GM12892 (cell line): Measurements from ENCODE around the gene TARBP2.

Experiments used
- POLR2A ChIP-seq: IDR thresholded peaks from 2 replicates; pipeline ENCODE4 v1.6.1; 2011; ENCODE audit warnings: low read depth, low read length, control low read depth
- POLR2AphosphoS5 ChIP-seq: IDR thresholded peaks from 2 replicates; pipeline ENCODE4 v1.6.1; 2011; ENCODE audit warnings: low read depth, low read length, control low read depth
- TAF1 ChIP-seq: IDR thresholded peaks from 2 replicates; pipeline ENCODE4 v1.6.1; 2011; ENCODE audit warnings: low read depth, mild to moderate bottlenecking, control low read depth, low read length, borderline replicate concordance

DNA sequence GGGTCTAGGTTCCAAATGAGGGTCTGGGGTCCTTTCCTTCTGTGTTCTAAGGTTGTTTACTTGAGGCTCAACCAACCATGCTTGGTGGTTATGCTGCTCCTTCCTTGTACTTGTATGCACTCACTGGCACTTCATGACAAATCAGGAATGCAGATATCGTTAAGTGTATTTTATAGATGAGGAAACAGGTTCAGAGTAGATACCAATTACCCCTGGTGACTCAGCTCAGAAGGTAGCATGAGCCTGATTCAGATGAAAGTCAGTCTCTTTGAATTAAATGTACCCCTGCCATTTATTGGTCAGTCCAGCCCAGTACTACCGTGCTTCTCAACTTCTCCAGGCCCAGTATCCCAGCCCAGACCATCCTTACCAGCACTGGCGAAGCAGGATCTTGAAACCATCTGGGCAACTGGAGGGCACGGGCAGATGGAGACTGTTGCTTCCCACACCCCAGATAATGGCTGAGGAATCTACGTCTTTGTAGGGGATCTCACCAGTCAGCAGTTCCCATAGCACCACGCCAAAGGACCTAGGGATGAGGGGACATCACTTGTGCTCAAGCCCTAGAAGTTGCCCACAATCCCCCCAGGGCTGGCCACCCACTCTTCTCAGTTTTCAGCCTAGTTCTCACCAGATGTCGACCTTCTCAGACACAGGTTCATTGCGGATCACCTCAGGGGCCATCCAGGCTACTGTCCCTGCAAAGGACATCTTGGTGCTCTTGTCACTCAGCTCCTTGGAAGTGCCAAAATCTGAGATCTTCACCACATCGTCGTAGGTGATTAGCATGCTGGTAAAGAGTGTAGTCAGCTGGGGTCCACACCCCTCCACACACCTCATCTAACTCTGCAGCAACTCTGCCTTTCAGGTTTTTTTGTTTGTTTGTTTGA, 16.2 kb upstream of the TARBP2 start:
- TF ChIP-seq POLR2A, result no peak; the same call in 1 of the 2 replicates
- TF ChIP-seq POLR2AphosphoS5, result no peak; the same call in 1 of the 2 replicates
- TF ChIP-seq TAF1, result no peak
